ENCODE measurements around the gene CELSR1.

Gene CELSR1

DNA sequence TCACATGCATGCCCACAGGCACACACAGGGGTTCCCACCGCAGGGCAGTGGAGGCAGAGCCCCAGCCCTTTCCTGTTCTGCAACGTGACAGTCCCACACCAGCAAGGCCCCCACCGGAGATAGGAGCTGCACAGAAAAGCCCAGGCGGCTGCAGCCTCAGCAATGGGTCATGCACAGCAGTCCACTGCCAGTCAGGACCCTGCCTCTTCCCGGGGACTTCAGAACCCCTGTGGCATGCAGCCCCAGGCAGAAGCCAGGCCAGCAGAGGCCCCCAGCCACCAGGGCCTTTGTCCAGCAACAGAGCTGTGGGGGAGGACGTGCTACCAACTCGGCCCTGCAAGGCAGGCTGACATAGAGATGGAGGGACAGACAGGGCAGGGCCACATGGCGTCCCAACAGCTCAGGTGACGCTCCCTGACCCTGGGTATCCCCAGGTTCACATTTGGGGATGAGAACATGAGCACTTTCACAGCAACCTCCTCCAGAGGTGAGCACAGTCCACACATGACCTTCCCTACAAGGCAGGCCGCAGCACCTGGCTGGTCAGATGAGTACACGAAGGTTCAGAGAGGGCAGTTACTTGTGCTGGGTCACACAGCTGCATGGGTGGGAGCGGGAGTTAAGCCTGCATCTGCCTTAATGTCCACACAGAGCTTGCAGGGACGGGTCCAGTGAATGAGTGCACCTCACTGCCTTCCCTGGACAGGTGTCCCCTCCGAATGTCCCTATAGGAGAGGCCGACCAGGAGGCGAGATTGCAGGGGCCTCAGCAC, 87.3 kb downstream of the CELSR1 start:
- no peak for DNase-seq (ENCODE audit: low read depth in 2 of 3, low spot score in 1 of 3)

DNA sequence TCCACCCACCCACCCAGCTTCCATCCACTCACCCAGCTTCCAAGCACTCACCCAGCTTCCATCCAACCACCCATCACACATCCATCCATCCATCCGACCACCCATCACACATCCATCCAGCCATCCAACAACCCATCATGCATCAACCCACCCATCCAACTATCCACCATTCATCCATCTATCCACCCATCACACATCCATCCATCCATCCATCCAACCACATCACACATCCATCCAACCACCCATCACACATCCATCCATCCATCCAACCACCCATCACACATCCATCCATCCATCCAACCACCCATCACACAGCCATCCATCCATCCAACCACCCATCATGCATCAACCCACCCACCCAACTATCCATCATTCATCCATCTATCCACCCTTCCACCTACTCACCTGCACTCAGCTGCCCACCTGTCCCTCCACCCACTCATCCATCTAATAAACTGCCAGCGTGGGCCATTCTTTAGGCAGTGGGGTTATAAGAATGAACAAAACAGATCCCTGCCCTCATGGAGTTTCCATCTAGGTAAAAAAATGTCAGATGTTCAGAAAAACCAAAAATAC, 88.2 kb downstream of the CELSR1 start:
- DNase-seq (ENCODE audit: low read depth in 2 of 3, low spot score in 1 of 3) = no peak

DNA sequence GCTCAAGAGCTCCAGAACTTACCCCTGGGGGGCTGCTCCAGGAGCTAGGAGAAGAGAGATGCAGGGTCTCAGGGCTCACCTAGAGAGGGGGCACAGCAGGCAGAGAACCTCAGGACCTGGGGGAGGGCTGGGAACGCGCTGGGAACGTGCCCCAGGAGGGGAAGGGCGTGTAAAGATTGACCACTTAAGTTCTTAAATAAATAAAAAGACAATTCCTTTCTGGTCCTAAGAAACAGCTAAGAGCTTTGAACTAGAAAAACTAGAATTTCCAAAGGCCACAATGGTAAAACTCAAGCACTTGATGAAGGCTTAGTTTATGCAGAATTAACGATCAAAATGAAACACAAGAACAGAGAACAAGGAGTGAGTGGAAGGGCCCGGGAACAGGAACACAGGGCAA, 89.1 kb downstream of the CELSR1 start:
- no peak for DNase-seq (ENCODE audit: low read depth in 2 of 3, low spot score in 1 of 3)

DNA sequence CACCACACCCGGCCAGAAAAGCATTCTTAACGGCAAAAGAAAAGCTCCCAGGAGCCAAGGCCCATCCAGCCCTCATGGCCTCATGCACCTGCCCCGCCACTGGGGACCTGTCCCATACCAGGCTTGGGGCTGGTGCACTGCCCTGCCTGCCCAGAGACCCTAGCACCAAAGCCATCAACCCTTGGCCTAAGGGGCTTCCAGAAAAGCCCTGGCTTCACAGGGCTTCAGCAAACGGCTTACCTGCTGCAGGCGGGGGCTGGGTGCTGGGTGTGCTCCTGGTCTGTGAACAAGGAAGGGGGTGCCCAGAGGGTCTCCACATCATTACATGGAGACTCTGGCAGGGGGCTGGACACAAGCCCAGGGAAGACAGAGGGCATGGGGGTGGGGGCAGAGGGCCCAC, 89.5 kb downstream of the CELSR1 start:
- DNase-seq (ENCODE audit: low read depth in 2 of 3, low spot score in 1 of 3) = no peak

DNA sequence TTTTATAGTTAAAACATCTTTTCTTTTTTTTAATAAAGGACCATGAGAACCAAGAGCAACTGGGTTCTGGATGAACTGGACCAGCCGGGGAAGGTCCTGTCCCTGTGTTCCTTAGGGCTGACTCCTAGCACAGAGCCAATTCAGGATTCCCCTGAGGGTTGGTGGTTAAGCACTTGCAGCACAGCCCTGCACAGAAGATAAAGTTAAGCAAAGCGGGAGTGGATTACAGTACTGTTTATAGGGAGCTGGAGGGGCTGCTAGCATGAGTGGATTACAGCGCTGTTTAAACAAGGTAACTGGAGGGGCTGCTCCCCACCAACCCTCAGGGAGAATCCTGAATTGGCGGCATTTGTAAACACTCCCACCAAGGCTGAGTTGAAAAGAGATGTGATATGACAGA, 90.6 kb downstream of the CELSR1 start:
- no peak for DNase-seq (ENCODE audit: low read depth in 2 of 3, low spot score in 1 of 3)

DNA sequence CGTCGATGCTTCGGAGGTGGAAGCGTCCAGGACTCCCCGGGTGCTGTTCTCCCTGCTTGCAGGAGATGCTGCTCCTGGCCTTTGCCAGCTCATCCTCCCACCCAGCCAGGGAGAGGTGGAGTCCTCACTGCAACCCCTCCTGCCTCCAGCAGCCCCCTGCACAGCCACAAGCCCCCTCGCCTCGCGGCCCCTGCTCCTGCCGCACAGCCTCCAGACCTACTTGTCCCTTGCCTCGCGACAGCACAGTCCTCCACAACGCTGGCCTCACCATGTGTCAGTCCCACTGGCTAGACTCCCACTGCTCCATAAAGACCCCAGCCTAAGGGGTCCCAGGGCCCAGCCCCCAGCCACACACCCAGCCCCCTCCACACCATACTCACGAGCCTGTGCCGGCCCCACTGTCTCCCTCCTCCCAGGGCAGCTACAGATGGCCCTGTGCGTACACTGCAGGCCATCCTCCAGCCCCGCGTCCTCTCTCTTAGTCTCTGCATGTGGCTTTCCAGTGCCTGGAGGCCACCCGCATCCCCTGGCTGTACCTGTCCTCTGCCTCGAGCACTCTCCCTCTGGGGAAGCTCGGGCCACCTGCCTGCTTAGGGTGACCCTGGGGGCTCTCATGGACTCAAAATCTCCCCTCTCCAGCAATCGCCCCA, 91.5 kb downstream of the CELSR1 start:
- DNase-seq (ENCODE audit: low read depth in 2 of 3, low spot score in 1 of 3) = no peak

DNA sequence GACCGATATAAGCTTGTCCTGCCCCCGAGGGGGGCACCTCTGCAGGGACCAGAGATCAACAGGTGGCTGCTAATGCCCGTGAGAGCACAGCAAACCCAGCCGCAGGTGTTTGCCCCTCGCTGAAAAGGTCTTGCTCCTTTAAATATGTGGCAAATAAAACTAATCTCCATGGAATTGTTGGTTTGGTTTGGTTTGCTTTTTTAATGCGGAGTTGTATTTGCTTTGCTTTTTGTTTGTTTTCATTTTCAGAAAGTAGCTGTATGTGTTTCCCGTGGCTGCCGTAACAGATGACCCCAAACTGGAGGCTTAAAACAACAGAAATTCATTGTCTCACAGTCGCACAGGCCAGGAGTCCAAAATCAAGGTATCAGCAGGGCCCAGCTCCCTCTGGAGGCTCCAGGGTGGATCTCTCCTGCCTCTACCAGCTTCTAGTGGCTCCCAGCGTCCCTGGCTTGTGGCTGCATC, 93.0 kb downstream of the CELSR1 start:
- DNase-seq (ENCODE audit: low read depth in 2 of 3, low spot score in 1 of 3) = no peak

DNA sequence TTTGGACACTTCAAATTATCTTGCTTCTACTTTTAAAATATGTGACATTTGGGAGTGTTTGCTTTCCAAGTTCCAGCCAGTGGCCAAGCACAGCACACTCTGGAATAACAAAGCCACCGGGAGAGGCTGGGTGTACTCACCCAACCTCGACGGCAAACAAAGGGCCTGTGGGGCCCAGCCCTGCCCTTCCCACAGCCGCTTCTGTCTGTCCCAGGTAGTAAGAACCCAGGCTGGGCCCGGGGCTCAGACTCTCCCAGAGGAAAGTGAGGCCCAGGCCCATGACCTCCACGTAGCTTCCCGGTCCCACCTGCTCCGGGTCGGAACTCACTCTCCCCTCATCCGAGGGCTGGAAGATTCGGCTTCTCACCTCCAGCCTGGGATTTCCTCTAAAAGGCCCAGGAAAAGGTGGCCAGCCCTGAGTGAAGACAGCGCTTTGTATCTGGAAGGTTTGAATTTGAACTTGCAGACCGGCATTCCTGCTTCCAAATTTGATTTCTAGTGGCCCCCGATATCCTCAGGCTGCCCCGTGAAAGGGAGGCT, 93.5 kb downstream of the CELSR1 start:
- no peak for DNase-seq (ENCODE audit: low read depth in 2 of 3, low spot score in 1 of 3)

DNA sequence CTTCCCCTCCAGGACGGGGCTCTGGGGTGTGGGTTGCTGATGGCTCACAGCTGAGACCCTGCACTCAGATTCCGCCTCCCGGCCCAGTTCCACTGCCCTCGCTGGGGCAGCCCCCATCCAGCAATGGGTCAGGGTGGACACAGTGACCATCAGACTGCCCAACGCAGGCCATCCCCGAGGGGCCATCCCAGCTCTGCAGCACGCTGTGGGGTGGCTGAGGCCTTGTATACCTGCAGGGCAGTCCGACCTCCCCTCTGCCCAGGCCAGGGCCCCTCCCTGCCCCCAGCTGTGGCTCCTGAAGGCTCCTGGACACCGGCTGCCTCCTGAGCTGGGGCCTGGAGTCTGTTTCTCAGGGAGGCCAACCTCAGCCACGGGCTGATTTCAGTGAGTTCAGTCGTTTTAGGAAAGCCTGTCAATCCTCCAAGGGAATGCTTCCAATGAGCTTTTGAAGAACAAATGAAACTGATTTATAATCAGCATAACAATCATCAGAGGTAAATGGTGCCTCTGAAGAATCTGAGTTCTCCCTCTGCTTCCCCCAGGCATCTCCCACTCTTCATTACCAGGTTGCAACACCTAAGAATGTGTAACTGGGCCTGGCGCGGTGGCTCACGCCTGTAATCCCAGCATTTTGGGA, 95.1 kb downstream of the CELSR1 start:
- DNase-seq (ENCODE audit: low read depth in 2 of 3, low spot score in 1 of 3) = no peak

DNA sequence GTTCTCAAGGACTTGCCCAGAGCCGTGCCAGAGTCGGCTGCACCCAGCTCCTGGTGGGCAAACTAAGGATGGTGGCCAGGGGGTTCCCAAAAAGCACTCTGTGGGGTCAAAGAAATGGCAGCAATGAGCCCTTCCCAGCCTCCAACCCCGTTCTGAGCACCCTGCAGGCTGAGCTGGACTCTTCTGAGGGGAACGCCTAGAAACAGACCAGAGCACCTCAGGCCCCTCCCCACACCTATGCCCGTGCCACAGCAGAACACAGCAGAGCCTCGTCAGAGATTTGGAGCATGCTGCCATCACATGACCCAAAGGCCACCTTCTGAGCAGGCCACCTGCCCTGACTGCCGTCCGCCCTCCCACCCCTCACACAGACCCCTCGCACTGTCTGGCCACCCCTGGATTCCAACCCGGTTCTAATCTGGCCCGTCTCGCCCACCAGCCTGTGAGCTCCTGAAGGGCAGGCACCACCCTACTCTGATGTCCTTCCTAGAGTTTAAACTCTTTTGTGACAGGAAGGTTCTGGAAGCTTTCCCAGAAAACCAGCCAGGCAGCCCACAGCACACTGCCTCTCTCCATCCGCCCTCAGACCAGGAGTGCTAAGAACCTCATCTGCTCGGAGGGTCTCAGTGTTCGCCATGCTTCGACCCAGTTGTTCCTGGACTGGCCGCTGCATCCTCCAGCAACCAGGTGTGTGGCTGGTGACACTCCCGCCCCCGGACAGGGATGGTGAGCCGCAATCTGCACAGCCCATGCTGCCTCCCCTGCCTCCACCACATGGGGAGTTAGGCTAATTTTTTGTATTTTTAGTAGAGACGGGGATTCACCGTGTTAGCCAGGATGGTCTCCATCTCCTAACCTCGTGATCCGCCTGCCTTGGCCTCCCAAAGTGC, 97.6 kb downstream of the CELSR1 start:
- no peak for DNase-seq (ENCODE audit: low read depth in 2 of 3, low spot score in 1 of 3)

DNA sequence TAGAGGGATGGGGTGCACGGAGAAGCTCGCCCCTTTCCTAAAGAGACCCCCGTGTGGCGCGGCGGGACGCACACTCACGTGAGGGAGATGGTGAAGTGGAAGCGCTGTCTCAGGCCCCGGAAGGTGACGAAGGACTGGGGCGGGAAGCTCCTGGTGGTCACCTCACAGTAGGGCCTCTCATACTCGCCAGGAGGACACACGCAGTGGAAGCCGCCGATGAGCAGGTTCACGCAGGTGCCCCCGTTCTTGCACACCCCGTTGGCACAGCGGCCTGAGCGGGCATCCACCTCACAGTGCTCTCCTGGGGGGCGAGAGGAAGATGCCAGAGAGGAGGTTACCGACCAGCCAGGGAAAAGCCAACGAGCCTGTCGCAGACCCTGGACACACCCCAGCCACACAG, 98.3 kb downstream of the CELSR1 start:
- DNase-seq (ENCODE audit: low read depth in 2 of 3, low spot score in 1 of 3) = no peak

DNA sequence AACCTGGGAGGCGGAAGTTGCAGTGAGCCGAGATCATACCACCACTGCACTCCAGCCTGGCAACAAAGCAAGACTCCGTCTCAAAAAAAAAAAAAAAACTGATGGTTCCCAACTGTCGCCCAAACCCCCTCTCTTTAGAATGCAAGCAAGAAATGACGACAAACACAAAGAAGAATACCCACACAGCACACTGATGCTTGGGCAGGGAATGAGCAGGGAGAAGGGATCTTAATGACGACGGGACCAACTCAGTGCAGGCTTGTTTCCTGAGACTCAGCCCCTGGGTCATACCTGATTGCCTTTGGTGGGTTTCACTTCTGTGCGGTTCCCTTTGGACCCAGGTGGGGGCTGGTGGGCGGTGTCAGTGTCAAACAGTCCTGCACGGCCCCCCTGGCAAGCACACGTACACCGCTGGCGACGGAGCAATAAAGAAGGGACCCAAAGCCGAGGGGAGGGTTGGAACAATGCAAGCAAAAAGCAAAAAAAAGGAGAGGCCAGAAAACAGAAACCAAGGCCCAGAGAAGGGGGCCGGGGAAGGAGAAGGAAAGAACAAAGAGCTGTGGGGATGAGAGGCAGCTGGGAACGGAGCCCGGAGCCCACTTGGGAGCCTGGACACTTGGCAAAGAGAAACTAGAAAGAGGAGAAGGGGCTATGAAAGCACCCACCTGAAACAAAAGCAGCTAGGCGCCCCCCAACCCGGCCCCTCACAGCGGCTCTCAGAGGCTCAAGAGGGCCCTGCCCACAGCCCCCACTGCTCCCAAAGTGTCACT, 99.6 kb downstream of the CELSR1 start:
- DNase-seq (ENCODE audit: low read depth in 2 of 3, low spot score in 1 of 3) = no peak

DNA sequence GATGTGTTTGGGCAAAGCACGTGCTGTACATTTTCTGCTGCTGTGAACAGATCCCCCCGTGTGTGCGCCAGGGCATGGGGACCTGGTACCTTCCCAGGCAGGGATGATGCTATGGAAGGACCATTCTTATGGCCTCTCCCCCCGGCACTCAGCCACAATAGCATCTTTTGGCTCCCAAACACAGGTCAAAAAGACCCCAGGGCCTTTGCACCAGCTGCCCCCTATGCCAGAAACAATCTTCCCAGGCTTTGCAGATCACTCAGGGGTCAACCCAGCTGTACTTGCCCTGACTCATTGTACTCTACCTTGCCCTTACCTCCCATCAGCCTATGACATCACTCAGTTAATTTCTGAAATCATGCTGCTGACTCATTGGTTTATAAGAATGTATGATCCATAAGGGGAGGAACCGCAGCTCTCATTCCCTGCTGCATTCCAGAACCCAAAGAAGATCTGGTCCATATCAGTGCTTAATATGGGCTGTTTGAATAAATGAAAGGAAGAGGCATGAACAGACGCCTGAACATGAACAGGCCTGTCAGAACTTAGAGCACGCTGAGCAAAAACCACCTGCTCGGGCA, 100.7 kb downstream of the CELSR1 start:
- DNase-seq (ENCODE audit: low read depth in 2 of 3, low spot score in 1 of 3) = no peak

DNA sequence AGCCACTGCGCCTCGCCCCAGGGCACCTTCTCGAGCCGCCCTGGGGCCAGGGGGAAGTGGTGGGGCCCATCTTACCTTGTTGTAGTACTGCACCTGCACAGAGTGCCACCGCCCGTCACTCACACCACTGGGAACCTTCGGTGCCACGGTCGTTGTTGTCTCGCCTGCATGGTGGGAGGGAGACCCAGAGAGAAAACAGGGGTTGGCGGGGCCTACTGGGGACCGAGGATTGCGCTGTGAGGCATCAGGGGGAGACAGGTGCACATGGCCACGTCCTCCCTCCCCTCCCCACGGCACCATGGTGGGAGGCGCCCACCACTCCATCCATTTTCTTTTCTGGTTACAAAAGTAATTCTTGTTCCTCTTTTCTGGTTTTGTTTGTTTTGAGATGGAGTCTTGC, 104.1 kb downstream of the CELSR1 start:
- DNase-seq (ENCODE audit: low read depth in 2 of 3, low spot score in 1 of 3) = no peak

DNA sequence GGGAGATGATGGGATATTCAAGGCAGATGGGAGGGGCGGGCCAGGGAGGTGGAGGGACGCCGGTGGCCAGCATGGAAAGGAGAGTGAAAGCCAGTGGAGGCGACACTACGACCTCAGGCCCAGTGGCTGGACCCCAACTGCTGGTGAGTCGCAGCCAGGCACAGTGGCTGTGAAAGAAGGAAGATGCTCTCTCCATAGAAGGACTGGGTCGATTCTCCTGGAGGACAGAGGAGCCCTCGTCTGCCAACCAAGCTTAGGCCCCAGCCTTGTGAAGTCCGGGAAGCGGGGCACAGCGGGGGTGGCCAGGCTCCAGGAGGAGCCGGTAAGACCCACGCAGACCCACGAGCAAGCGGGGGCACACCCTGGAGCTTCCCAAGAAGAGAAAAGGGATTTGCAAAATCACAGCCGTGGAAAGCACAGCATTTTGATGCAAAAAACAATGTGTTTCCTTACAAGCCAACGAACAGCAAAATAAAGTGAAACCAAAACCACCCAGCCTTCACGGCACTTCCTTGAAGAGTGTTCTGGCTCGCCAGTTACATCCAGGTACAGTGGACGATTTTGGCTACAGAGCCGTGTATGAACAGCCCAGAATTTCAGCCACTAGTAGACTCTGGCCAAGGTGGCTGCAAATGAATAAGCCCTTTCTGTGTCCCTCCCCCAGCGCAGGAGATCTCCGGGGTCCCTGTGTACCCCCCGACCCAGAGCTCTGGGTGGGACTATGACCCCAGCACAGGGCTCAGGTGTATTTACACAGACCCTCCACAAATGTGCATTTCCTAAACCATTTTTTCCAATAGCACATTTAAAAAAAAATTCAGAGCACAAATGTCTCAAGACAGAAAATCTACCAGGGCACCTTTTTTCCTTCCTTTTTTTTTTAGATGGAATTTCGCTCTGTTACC, 105.0 kb downstream of the CELSR1 start:
- DNase-seq (ENCODE audit: low read depth in 2 of 3, low spot score in 1 of 3) = peak in 1 of 3 donors; percentile 24

DNA sequence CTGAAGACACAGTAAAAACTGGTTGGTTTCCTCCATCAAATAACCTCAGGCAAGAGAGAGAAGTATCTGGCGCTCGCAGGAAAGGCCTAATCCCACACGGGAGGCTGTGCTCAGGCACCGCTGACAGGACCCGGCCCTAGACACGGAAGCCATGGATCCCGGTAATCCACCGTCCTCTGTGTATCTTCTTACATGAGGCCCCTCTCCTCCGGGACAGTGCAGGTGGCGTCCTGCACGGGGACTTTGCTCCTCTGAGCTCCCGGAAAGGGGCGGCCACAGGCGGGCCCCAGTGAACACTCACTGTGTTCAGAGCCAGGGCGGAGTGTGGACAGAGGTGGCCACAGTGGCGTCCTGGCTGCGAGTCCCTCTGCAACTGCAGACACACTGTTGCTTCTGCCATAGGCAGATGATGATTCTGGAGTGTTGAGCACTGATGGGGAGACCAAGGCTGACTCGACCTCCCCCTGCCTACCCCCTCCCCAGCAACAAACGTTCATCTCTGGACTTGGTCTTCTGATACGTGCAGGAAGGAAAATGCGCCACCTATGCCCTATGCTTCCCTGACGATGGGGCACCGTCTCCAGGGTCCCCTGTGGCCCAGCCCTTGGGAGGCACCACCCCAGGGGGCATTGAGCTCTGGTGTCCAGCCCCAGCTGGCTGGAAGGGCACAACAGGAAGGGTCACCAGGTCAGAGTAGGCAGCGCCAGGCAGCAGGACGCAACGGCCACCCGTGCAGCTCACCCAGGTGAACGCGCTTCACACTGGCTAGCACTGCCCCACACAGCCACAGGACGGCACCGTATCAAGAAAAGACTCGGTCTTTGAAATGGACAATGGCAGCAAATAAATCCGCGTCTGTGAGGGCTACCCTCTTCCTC, 106.2 kb downstream of the CELSR1 start:
- no peak for DNase-seq (ENCODE audit: low read depth in 2 of 3, low spot score in 1 of 3)

DNA sequence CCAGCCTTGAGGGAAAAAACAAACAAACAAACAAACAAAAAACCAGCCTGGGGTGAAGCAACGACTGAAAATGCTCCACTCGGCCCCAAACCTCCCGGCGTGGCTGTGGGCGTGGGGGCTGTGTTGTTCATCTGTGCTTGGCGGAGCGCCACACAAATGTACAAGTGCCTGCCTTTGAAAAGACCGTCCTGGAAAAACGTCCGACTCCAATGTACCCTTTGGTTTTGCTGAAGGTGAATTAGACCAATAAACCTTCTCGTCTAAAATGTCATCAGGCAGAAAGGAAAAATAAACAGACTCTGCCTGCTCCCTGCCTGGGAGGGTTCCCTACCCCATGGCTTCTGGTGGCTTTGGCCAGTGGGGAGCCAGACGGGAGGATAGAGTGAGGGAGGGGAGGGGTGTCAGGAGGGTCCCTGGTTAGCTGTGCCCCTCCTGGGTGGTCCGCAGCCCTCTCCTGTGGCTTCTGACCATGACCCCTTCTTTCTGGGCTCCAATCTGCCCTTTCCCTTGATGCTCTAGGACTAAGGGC, 108.0 kb downstream of the CELSR1 start:
- DNase-seq (ENCODE audit: low read depth in 2 of 3, low spot score in 1 of 3) = no peak

All from stimulated activated CD4-positive, alpha-beta T cell treated with anti-CD3 and anti-CD28 coated beads, Interleukin-12 subunit alpha, Interleukin-12 subunit beta, amount 100 ng/mL, for 48 hours (primary cell).